Gastroesophageal sphincter (tissue), 4 donors: ENCODE measurements around the gene SERPINB13. TPM values are rescaled to one million over a fixed set of nuclear protein-coding genes. Genes with fewer than 3 reads are reported as not detected.
"Not testable (repeated sequence)": the region's sequence is repeated elsewhere in the genome, so short reads cannot be mapped to it uniquely, and the experiment has no call there.

Source experiments
- ATAC-seq: fragments of 150-250 bp; one replicate; pipeline ENCODE4 v1.9.1; 2016; ENCODE audit warnings: mild to moderate bottlenecking, moderate library complexity
- H3K27ac ChIP-seq, 4 donors: fragments of 200-600 bp; sonication (generic) in 3 of 4; 1 replicate in 3 of 4; 2 replicates in 1 of 4; pipeline ENCODE4 v1.5.1; 2016 to 2019
- H3K27me3 ChIP-seq: fragments of 200-600 bp; sonication (generic); one replicate; pipeline ENCODE4 v1.5.1; 2019
- H3K36me3 ChIP-seq, 2 donors: fragments of 200-600 bp; sonication (generic); one replicate each; pipeline ENCODE4 v1.5.1; 2019; ENCODE audit warnings: control low read depth in 1 of 2
- H3K4me1 ChIP-seq, 3 donors: fragments of 200-600 bp; sonication (generic); 1 replicate in 2 of 3; 2 replicates in 1 of 3; pipeline ENCODE4 v1.5.1; 2016 to 2019; ENCODE audit warnings: control low read depth in 2 of 3
- H3K4me3 ChIP-seq, 2 donors: fragments of 200-600 bp; sonication (generic); one replicate each; pipeline ENCODE4 v1.5.1; 2019; ENCODE audit warnings: mild to moderate bottlenecking in 1 of 2, moderate library complexity in 1 of 2
- H3K9me3 ChIP-seq, 3 donors: fragments of 200-600 bp; sonication (generic); one replicate each; pipeline ENCODE4 v1.5.1; 2017 to 2019; ENCODE audit warnings: control low read depth in 2 of 3
- CTCF ChIP-seq, 4 experiments: fragments of 200-600 bp in 2 of 4; fragments of 450-650 bp in 2 of 4; sonication (generic) in 1 of 4; IDR thresholded peaks; one replicate each; pipeline ENCODE4 v1.5.1; 2017 to 2019; ENCODE audit warnings: antibody characterized with exemption in 4 of 4, mild to moderate bottlenecking in 2 of 4, moderate library complexity in 2 of 4
- EP300 ChIP-seq: sonication (generic); formaldehyde crosslinking; IDR thresholded peaks from one replicate; pipeline ENCODE4 v1.6.1; 2017; ENCODE audit warnings: antibody characterized with exemption, mild to moderate bottlenecking
- POLR2A ChIP-seq, 2 donors: fragments of 450-650 bp; IDR thresholded peaks; one replicate each; pipeline ENCODE4 v1.6.1; 2017; ENCODE audit warnings: antibody characterized with exemption in 2 of 2, mild to moderate bottlenecking in 2 of 2, moderate library complexity in 1 of 2
- POLR2AphosphoS5 ChIP-seq: sonication (generic); formaldehyde crosslinking; IDR thresholded peaks from one replicate; pipeline ENCODE4 v1.6.1; 2017; ENCODE audit warnings: antibody characterized with exemption
- WGBS, 2 donors: methylation state at CpG; one replicate each; pipeline ENCODE4 v1.1.5; 2018; ENCODE audit warnings: low coverage in 1 of 2; 5-methylcytosine and 5-hydroxymethylcytosine counted together
- total RNA-seq, 4 donors: library from RNA; depleted of rRNA; stranded (reverse); fragments of >200 nt; gene quantifications; one replicate each; pipeline ENCODE4 v1.1.0, GENCODE V29; 2016

SERPINB13 gene
- total RNA-seq, 4 donors from 2014 or later = 0.13 to 7.0 (median 0.97) TPM

- Histone ChIP-seq H3K4me1 (no peaks in the 10 kb centered on the region), H3K27ac (no peak overlapping the region), H3K9me3 (peaks cover 0 to 40% (median 0%) of the 10 kb centered on the region in 3 donors), H3K36me3 (no peaks in the 10 kb centered on the region), H3K27me3 (no peaks in the 10 kb centered on the region), H3K4me3 (no peak overlapping the region)
- no peak for TF ChIP-seq CTCF (IDR thresholded peaks at IDR 0.05)
- TF ChIP-seq POLR2AphosphoS5 = no peak
- TF ChIP-seq POLR2A (IDR thresholded peaks at IDR 0.05) = no peak
- TF ChIP-seq EP300 = no peak
- WGBS, 2 donors = 90% methylated on average over 1 of the region's 3 CpGs; no CpG with 5 or more reads in 1 of the 2 donors
- no peak for ATAC-seq
Measured at GRCh38 chr18:63624863-63625262, 37.7 kb downstream of the SERPINB13 start.

- Histone ChIP-seq H3K27me3 (no peaks in the 10 kb centered on the region), H3K4me3 (no peak overlapping the region), H3K4me1 (no peaks in the 10 kb centered on the region), H3K36me3 (no peaks in the 10 kb centered on the region), H3K27ac (no peak overlapping the region), H3K9me3 (peaks cover 0 to 30% (median 0%) of the 10 kb centered on the region in 3 donors)
- TF ChIP-seq POLR2A (IDR thresholded peaks at IDR 0.05) (no peak), EP300 (no peak), POLR2AphosphoS5 (no peak), CTCF (IDR thresholded peaks at IDR 0.05) (no peak)
- ATAC-seq = no peak
- 63 to 90% methylated on average over 2 of the region's 4 CpGs for WGBS, 2 donors
Measured at GRCh38 chr18:63626431-63626830, 39.3 kb downstream of the SERPINB13 start.

GRCh38 chr18:63627819-63628218 is 40.7 kb downstream of the SERPINB13 start:
- no peak for ATAC-seq
- no peaks in the 10 kb centered on the region for H3K4me1 ChIP-seq

GRCh38 chr18:63637703-63638102 is 50.6 kb downstream of the SERPINB13 start:
- Histone ChIP-seq H3K27me3 (no peaks in the 10 kb centered on the region), H3K4me1 (no peaks in the 10 kb centered on the region), H3K9me3 (peaks cover 0 to 3% (median 0%) of the 10 kb centered on the region in 3 donors), H3K4me3 (no peak overlapping the region), H3K27ac (no peak overlapping the region), H3K36me3 (no peaks in the 10 kb centered on the region)
- no peak for ATAC-seq
- TF ChIP-seq EP300 = no peak
- TF ChIP-seq CTCF (IDR thresholded peaks at IDR 0.05) = no peak
- no peak for TF ChIP-seq POLR2A (IDR thresholded peaks at IDR 0.05)
- no peak for TF ChIP-seq POLR2AphosphoS5
- 79 to 92% methylated on average over 5 to 6 of the region's 6 CpGs for WGBS, 2 donors

More at GRCh38 chr18:63627819-63628218, 40.7 kb downstream of the SERPINB13 start:
- H3K27me3 ChIP-seq = no peaks in the 10 kb centered on the region
- no peak overlapping the region for H3K4me3 ChIP-seq
- TF ChIP-seq CTCF (IDR thresholded peaks at IDR 0.05) (no peak), POLR2AphosphoS5 (no peak), EP300 (no peak), POLR2A (IDR thresholded peaks at IDR 0.05) (no peak)
- peaks cover 0 to 40% (median 0%) of the 10 kb centered on the region in 3 donors for H3K9me3 ChIP-seq
- no peak overlapping the region for H3K27ac ChIP-seq
- no peaks in the 10 kb centered on the region for H3K36me3 ChIP-seq

- not testable (repeated sequence) for ATAC-seq
Measured at GRCh38 chr18:63641157-63641680, 54.1 kb downstream of the SERPINB13 start.

GRCh38 chr18:63642668-63643356 is 55.7 kb downstream of the SERPINB13 start:
- H3K27me3 ChIP-seq, H3K4me3 ChIP-seq, H3K9me3 ChIP-seq, H3K4me1 ChIP-seq, H3K27ac ChIP-seq, ATAC-seq, H3K36me3 ChIP-seq: not testable (repeated sequence)
- 83 to 94% methylated on average over 3 of the region's 4 CpGs for WGBS, 2 donors

More at GRCh38 chr18:63641157-63641680, 54.1 kb downstream of the SERPINB13 start:
- 81 to 100% methylated on average over 3 to 4 of the region's 4 CpGs for WGBS, 2 donors
- H3K27ac ChIP-seq, H3K36me3 ChIP-seq, H3K9me3 ChIP-seq, H3K27me3 ChIP-seq, H3K4me1 ChIP-seq, H3K4me3 ChIP-seq: not testable (repeated sequence)

GRCh38 chr18:63644142-63644541 is 57.0 kb downstream of the SERPINB13 start, which contains the start of gene SERPINB4:
SERPINB4 (minus strand) TSS chr18:63644256; CDS start chr18:63643577, 679 bp downstream.
- ATAC-seq, H3K4me1 ChIP-seq, H3K27ac ChIP-seq, H3K27me3 ChIP-seq, H3K4me3 ChIP-seq, H3K36me3 ChIP-seq, H3K9me3 ChIP-seq: not testable (repeated sequence)
- WGBS, 2 donors = 100% methylated on average over 1 of the region's 2 CpGs; no CpG with 5 or more reads in 1 of the 2 donors

GRCh38 chr18:63644694-63645093 is 57.6 kb downstream of the SERPINB13 start:
- not testable (repeated sequence) for H3K36me3 ChIP-seq, H3K27ac ChIP-seq, H3K4me1 ChIP-seq, H3K27me3 ChIP-seq, H3K4me3 ChIP-seq, ATAC-seq, H3K9me3 ChIP-seq
- 88 to 100% methylated on average over 1 of the region's 1 CpG for WGBS, 2 donors
